ENCODE data around the gene BMP6.

Gene BMP6

GRCh38 chr6:7749478-7749877 lies 23.6 kb downstream of the BMP6 start:
- no peak for DNase-seq

DNA sequence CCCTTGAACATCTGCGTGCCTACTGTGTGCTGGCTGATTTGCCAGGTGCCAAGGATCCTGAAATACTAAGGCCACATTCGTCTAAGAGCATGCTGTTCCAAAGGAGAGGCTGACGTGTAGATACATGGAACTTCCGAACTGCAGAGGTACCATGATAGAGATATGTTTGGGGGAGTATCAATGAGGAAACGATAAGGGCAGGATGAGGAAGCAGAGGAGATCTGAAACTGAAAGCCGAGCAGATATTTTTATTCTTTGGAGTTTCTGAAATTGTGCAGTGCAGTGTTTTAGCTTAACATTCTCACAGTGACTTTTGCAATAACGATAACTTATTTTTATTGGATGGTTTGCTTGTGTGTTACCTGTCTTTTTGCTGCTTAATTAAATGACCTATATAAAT lies 24.3 kb downstream of the BMP6 start:
- DNase-seq: no peak

GRCh38 chr6:7758456-7758855 lies 32.6 kb downstream of the BMP6 start:
- DNase-seq: no peak

GRCh38 chr6:7759320-7759719 lies 33.4 kb downstream of the BMP6 start:
- no peak for DNase-seq

DNA sequence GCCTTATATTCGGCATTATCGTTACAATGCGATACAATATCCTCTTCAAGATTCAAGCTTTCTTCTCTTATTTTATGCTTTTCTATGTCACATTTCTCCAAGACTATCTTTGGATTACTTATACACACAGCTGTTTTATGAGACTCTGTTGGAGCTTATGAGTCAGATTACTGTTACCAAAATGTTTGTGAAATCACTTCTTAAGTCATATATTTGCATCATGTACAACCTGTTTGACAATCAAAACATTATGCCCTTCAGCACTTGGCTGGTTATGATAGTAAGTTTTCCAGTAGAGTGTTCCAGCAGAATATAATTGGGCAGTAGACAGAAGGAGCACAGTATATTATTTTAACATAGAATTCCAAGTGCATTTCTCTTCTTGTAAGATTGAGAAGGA lies 35.2 kb downstream of the BMP6 start:
- DNase-seq: no peak

DNA sequence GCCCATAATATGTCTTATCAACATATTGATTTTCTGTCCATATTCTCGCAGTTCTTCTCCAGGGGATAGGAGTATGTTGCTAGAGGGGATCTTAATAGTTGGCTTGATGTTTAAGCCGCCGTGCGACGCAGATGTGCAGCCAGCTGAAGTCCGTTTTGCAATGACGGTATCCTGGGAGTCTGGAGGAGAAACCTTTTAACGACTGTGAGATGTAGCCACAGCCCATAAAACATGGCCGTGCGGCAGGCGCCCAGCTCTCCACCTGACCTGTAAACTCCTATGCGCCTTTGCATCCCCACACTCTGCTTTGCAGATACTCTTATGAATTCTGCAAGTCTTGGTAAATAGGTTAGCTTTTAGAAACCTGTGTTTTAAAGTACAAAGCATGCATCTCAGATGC lies 36.9 kb downstream of the BMP6 start:
- no peak for DNase-seq

DNA sequence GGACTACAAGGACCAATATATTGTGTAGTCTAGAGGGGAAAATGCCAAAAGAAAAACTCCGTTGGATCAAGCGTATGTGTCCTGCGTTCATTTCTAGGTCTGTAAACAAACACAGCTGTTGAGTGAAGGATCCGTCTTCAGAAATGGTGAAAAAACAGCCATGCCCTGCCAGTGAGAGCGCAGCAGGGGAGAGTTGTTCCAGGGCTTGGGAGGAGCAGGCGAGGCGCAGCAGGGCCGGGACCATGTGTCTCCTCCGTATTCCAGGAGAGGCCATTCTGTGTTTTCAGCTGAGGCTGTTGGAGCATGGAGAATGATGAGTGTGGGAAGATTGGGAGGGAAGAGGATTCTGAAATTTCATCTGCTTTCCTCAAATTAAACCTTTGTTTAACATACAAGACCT lies 38.0 kb downstream of the BMP6 start:
- DNase-seq: no peak

- DNase-seq: no peak
These were observed 39.9 kb downstream of the BMP6 start for GRCh38 chr6:7765575-7766325.

- no peak for DNase-seq
These were observed 43.8 kb downstream of the BMP6 start for GRCh38 chr6:7769702-7770101.

DNA sequence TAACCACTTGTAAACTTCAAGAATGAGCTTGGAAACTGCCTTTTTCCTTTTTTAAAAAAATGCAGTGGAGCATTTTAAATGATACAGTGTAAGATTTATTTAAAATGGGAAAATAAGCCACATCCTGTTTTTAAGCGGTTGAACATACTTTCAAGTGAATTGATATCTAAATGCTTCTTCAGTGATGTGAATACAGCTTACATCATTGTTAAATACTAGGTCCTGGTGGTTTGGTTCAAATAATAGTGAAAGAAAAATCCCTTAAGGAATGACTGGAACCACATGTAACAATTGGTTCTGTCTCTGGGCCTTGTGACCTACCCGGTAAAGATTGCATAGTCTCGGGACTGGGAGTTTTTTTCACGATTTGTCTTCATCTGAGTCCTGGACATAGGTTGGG lies 44.2 kb downstream of the BMP6 start:
- DNase-seq: no peak

DNA sequence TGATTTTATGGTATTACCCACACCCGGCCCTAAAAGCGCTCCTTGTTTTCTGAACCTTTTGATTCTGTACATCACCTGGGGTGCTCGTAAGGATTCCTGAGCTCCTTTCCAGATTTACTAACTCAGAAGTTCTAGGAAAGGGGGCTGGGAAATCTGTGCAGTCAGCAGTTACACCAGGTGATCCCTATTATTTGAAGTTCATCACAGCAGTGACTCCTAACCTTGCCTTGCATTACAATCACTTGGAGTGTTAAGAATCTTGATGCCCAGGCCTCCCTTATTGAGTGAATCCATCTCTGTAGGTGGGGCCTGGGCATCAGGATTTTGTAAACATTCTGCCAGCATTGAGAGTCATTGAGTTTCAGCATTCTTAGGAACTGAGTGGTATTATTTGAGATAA lies 44.7 kb downstream of the BMP6 start:
- no peak for DNase-seq

- no peak for DNase-seq
These were observed 47.4 kb downstream of the BMP6 start for GRCh38 chr6:7773322-7773721.

GRCh38 chr6:7773914-7774313 lies 48.0 kb downstream of the BMP6 start:
- no peak for DNase-seq

GRCh38 chr6:7776509-7776908 lies 50.6 kb downstream of the BMP6 start:
- no peak for DNase-seq

DNA sequence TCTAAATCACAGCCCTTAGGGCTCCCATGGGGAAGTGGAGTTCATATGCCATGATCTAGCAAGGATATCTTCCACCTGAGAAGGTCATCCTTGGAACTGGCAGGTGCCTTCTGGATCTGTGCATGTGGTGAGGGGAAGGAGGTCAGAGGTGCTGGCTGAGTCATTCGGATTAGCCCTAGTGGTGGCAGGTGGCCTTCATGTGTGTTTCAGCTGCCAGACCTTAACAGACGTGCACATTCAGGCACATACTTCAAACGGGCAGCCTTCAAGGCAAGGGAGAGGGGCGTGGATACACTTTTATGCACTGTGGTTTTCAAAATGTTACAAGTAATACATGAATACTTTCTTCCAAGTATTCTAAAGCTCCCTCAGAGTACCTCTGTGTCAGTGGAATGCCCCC lies 51.2 kb downstream of the BMP6 start:
- DNase-seq: no peak

DNA sequence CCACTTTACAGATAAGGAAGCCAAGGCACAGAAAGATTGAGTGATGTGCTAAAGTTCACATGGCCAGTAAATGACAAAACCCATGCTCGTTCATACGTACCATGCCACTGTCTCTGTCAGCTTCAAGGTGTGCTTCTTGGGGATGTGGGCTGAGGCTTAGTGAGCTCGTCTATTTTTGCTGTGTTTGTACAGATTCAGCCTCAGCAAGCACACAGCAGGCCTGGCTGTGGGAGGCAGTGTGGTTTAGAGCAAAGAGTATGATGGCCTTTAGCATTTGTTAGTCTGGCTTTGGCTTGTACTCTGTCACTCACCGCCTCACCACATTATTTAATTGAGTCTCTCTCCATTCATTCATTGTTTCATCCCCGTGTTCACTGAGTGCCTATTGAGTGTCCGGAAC lies 55.3 kb downstream of the BMP6 start:
- DNase-seq: no peak

- no peak for DNase-seq
These were observed 58.3 kb downstream of the BMP6 start for GRCh38 chr6:7784248-7784647.

- no peak for DNase-seq
These were observed 58.8 kb downstream of the BMP6 start for GRCh38 chr6:7784706-7785105.

DNA sequence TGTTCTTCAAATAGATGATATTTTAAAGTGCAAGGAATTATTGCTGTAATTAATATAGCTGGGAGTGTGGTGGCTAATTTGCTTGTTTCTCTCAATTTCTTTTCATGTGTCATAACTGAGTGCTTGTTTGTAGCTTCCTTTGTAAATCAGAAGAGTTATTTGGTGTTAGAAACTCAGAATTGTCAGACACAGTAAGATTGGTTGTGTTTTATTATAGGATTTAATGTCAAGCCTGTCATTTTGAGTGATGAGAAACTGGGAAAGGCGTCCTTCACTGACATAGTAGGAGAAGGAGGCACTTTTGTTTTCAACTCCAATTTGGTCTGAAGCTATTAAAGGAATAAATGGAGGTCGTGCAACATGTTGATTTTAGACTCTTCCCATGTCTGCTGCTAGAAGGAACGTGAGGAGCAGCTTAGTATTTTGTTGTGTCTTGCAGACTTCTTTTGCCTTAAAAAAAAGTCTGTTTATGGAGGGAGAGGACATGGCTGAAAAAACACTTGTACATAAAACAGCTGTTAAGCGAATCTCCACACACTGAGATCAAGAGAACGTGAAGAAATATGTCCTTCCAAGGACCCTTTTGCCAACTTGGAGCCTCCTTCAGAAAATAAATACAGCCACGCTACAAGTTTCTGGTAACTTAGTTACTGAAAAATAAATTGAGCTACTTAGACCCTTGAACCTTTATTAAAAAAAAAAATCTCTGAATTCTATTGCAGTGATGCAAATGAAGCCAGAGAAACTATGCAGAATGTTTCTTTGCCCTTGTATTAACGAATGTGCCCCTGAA lies 59.5 kb downstream of the BMP6 start:
- DNase-seq: no peak

- DNase-seq: no peak
These were observed 60.3 kb downstream of the BMP6 start for GRCh38 chr6:7786214-7786661.

DNA sequence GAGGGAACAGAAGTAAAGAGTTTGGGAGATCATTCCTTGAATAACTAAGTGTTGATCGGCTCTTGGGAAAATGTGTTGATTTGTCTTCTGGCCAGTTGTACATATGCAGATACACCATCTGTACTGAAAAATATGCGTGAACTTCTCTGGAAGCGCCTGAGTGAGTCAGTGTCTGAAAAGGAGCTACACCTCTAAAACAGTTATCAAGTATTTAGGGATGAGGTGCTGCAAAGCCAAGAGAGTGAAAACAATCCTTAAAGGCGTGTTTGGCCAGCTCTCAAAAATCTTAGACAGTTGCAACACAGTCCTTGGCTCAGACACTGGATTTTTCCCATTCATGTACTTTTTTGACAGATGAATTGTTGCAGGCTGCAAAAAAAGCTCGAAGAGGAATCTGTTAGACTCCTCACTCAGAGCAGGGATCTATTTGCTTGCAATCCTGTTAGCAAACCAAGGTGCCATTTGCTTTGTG lies 61.3 kb downstream of the BMP6 start:
- no peak for DNase-seq

GRCh38 chr6:7787731-7788130 lies 61.8 kb downstream of the BMP6 start:
- no peak for DNase-seq

DNA sequence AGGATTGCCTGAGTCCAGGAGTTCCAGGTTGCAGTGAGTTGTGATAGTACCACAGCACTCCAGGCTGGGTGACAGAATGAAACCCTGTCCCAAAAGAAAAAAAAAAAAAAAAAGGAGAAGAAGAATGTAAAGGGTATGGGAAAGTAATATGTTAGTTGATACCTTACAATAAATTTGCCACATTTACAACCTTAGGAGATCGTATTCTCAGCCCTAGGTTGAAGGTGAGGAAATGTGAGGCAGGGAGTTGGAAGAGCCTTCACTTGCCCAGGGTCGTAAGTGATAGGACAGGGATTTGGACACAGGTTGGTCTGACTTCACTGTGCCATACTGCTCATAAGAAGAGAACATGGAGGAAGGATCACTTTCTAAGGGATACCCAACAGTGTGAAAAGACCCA lies 68.6 kb downstream of the BMP6 start:
- DNase-seq: no peak

GRCh38 chr6:7797386-7797785 lies 71.5 kb downstream of the BMP6 start:
- DNase-seq: no peak

Measured in KG1 (cell line).